Heart left ventricle (tissue), 16 donors: ENCODE measurements around the gene CCDC27. TPM values are rescaled to one million over a fixed set of nuclear protein-coding genes. Genes with fewer than 3 reads are reported as not detected.

Source experiments
- ATAC-seq, 4 donors: fragments of 200-7000 bp; cut with Tn5 transposase; one replicate each; pipeline ENCODE4 v1.9.1; 2020 to 2022; ENCODE audit warnings: moderate library complexity in 4 of 4, mild to moderate bottlenecking in 3 of 4, moderate number of reproducible peaks in 1 of 4
- DNase-seq, 5 donors: peaks; one replicate each; pipeline ENCODE4 v3.0.0-alpha.2; 2020
- H3K27ac ChIP-seq, 12 donors: fragments of 200-600 bp; sonication (generic) in 4 of 12; one replicate each; pipeline versions ENCODE4 v1.5.0 to v1.8.0; 2016 to 2022; ENCODE audit warnings: mild to moderate bottlenecking in 2 of 12
- H3K27me3 ChIP-seq, 9 donors: fragments of 200-600 bp; sonication (generic) in 2 of 9; one replicate each; pipeline versions ENCODE4 v1.5.1 to v1.8.0; 2016 to 2022; ENCODE audit warnings: mild to moderate bottlenecking in 3 of 9
- H3K36me3 ChIP-seq, 9 donors: fragments of 200-600 bp; sonication (generic) in 2 of 9; one replicate each; pipeline versions ENCODE4 v1.5.0 to v1.8.0; 2018 to 2022; ENCODE audit warnings: mild to moderate bottlenecking in 2 of 9
- H3K4me1 ChIP-seq, 12 donors: fragments of 200-600 bp; sonication (generic) in 4 of 12; one replicate each; pipeline versions ENCODE4 v1.5.0 to v1.8.0; 2016 to 2022; ENCODE audit warnings: mild to moderate bottlenecking in 3 of 12
- H3K4me3 ChIP-seq, 12 donors: fragments of 200-600 bp; sonication (generic) in 4 of 12; one replicate each; pipeline versions ENCODE4 v1.5.0 to v1.8.0; 2017 to 2022; ENCODE audit warnings: mild to moderate bottlenecking in 9 of 12, moderate library complexity in 4 of 12
- H3K9me3 ChIP-seq, 12 donors: fragments of 200-600 bp; sonication (generic) in 4 of 12; one replicate each; pipeline versions ENCODE4 v1.5.0 to v1.8.0; 2016 to 2022; ENCODE audit warnings: mild to moderate bottlenecking in 1 of 12
- CTCF ChIP-seq, 12 donors: fragments of 200-600 bp; sonication (generic) in 4 of 12; IDR thresholded peaks; one replicate each; pipeline versions ENCODE4 v1.5.0 to v1.8.0; 2018 to 2022; ENCODE audit warnings: antibody characterized with exemption in 12 of 12, mild to moderate bottlenecking in 5 of 12
- POLR2A ChIP-seq, 2 donors: fragments of 450-650 bp; IDR thresholded peaks; one replicate each; pipeline ENCODE4 v1.6.1; 2017; ENCODE audit warnings: antibody characterized with exemption in 2 of 2, mild to moderate bottlenecking in 2 of 2, moderate library complexity in 2 of 2
- WGBS, 4 donors: extraction: QIAGEN DNeasy Blood & Tissue Kit in 2 of 4; methylation state at CpG; one replicate each; pipeline versions ENCODE4 v1.1.5 to v1.1.7; 2013 to 2018; 5-methylcytosine and 5-hydroxymethylcytosine counted together
- intact Hi-C, 10 donors: fragments of 100-400 bp; cut with DNase I; formaldehyde crosslinking; loops; one replicate each; pipeline versions ENCODE4 v1.11.1 to v1.14.2; 2022
- polyA plus RNA-seq, 2 donors: library from polyadenylated mRNA; stranded (reverse); fragments of 200-250 nt; gene quantifications; one replicate each; pipeline ENCODE4 v1.2.3, GENCODE V29; 2013
- total RNA-seq, 9 donors: library from RNA; depleted of rRNA in 2 of 9; stranded (reverse); fragments of >200 nt in 2 of 9; fragmentation: NEBNext Ultra II Directional in 3 of 9; extraction: Animal tissue kit (Norgen Biotek cat#: 25700) in 3 of 9; gene quantifications; one replicate each; pipeline versions ENCODE4 v1.1.0 to v1.2.4, GENCODE V29; 2016 to 2023
- donor health status: ischemic (EF 13 %, LVEDD 7.1; RV severe dilation, severe dysfunction).
- donor health status: healthy with polysubstance abuse.
- donor health status: DM: no; HTN: yes; CAD: no.
- donor health status: DM: no; HTN: no; CAD: no.
- donor health status: ischemic (EF 25% LVEDD 6.9; RV normal size, moderate dysfunction).
- donor health status: ischemic (EF 25% LVEDD 5.7; RV mildly dilated, moderate dysfunction).
- donor health status: healthy.
- donor health status: DM: yes; HTN: yes; CAD: no.
- donor health status: ischemic (EF 35%, LVEDD 5.7; RV mildly dilated, moderate dysfunction).
- donor health status: nonischemic (EF 11% LVEDD 7.7; RV severe dilation, severe dysfunction).
- donor health status: DM: yes; HTN: yes; CAD: no.
- donor health status: PGD.
- donor health status: ischemic (EF 29% LVEDD 5.4; RV normal size, mild dysfunction).
- donor health status: nonischemic (EF 23%, LVEDD 6.1; RV moderate dilation, normal function).

The CCDC27 gene
- total and polyA plus RNA-seq, 11 donors: not detected

GRCh38 chr1:3785045-3785444 is 32.8 kb downstream of the CCDC27 start:
- Histone ChIP-seq H3K36me3 (peaks cover 0 to 95% (median 78%) of the 10 kb centered on the region in 9 donors), H3K27me3 (no peaks in the 10 kb centered on the region), H3K4me3 (no peak overlapping the region), H3K9me3 (no peaks in the 10 kb centered on the region), H3K4me1 (peaks cover 0 to 21% (median 13%) of the 10 kb centered on the region in 12 donors), H3K27ac (no peak overlapping the region)
- ATAC-seq (peak in 1 of 4 donors; percentile 54), DNase-seq (peak in 2 of 5 donors; percentile 66 to 74)
- no peak for TF ChIP-seq POLR2A (IDR thresholded peaks at IDR 0.05)
- no peak for TF ChIP-seq CTCF (IDR thresholded peaks at IDR 0.05)
- 62 to 72% (median 65%) methylated on average over 13 of the region's 13 CpGs for WGBS, 4 donors
- intact Hi-C loops: no loop called here

- no peak overlapping the region for H3K4me3 ChIP-seq
- TF ChIP-seq POLR2A (IDR thresholded peaks at IDR 0.05) (no peak), CTCF (IDR thresholded peaks at IDR 0.05) (peak in 3 of 12 donors; percentile 15 to 23 (median 15))
- H3K9me3 ChIP-seq: no peaks in the 10 kb centered on the region
- H3K36me3 ChIP-seq: peaks cover 0 to 89% (median 73%) of the 10 kb centered on the region in 9 donors
- ATAC-seq (no peak), DNase-seq (no peak)
- intact Hi-C loops: no loop called here
- H3K27me3 ChIP-seq: no peaks in the 10 kb centered on the region
- H3K4me1 ChIP-seq: peaks cover 0 to 27% (median 19%) of the 10 kb centered on the region in 12 donors
- H3K27ac ChIP-seq: no peak overlapping the region
- 72 to 82% (median 75%) methylated on average over 14 of the region's 14 CpGs for WGBS, 4 donors
Measured at GRCh38 chr1:3785456-3786157, 33.4 kb downstream of the CCDC27 start.

GRCh38 chr1:3786468-3787348 is 34.5 kb downstream of the CCDC27 start:
- Histone ChIP-seq H3K4me1 (peaks cover 0 to 34% (median 23%) of the 10 kb centered on the region in 12 donors), H3K36me3 (peaks cover 0 to 80% (median 62%) of the 10 kb centered on the region in 9 donors), H3K27me3 (no peaks in the 10 kb centered on the region), H3K9me3 (no peaks in the 10 kb centered on the region), H3K27ac (no peak overlapping the region), H3K4me3 (no peak overlapping the region)
- no peak for TF ChIP-seq CTCF (IDR thresholded peaks at IDR 0.05)
- no peak for TF ChIP-seq POLR2A (IDR thresholded peaks at IDR 0.05)
- 87 to 90% (median 89%) methylated on average over 44 to 45 of the region's 45 CpGs for WGBS, 4 donors
- DNase-seq: no peak
- intact Hi-C loops: no loop called here
- ATAC-seq: no peak

GRCh38 chr1:3787349-3787715 is 35.1 kb downstream of the CCDC27 start:
- no peaks in the 10 kb centered on the region for H3K9me3 ChIP-seq
- ATAC-seq (no peak), DNase-seq (no peak)
- intact Hi-C loops: no loop called here
- peaks cover 0 to 79% (median 55%) of the 10 kb centered on the region in 9 donors for H3K36me3 ChIP-seq
- no peak overlapping the region for H3K27ac ChIP-seq
- peaks cover 0 to 34% (median 23%) of the 10 kb centered on the region in 12 donors for H3K4me1 ChIP-seq
- H3K27me3 ChIP-seq: no peaks in the 10 kb centered on the region
- WGBS, 4 donors: 72 to 79% (median 73%) methylated on average over 10 of the region's 10 CpGs
- no peak for TF ChIP-seq POLR2A (IDR thresholded peaks at IDR 0.05)
- no peak overlapping the region for H3K4me3 ChIP-seq
